Measurements from ENCODE around the gene SRSF7.
"Not testable (repeated sequence)": the region's sequence is repeated elsewhere in the genome, so short reads cannot be mapped to it uniquely, and the experiment has no call there.

The SRSF7 gene

GRCh38 chr2:38751596-38752410 is 642 bp upstream of the SRSF7 start:
- DNase-seq = peak; percentile 40

- peak; percentile 68 for DNase-seq
These were observed 910 bp downstream of the SRSF7 start for GRCh38 chr2:38750011-38750890.

GRCh38 chr2:38748943-38749804 is 2.0 kb downstream of the SRSF7 start:
- no peak for DNase-seq

GRCh38 chr2:38748391-38748790 is 2.8 kb downstream of the SRSF7 start:
- no peak for DNase-seq

- no peak for DNase-seq
These were observed 3.3 kb downstream of the SRSF7 start for GRCh38 chr2:38747819-38748218.

GRCh38 chr2:38747007-38747424 is 4.1 kb downstream of the SRSF7 start:
- DNase-seq = no peak

- no peak for DNase-seq
These were observed 5.9 kb downstream of the SRSF7 start for GRCh38 chr2:38745267-38745666.

GRCh38 chr2:38744399-38744780 is 6.8 kb downstream of the SRSF7 start:
- DNase-seq = no peak

GRCh38 chr2:38743672-38744398 is 7.3 kb downstream of the SRSF7 start:
- no peak for DNase-seq

GRCh38 chr2:38742797-38743559 is 8.2 kb downstream of the SRSF7 start:
- no peak for DNase-seq

- peak; percentile 14 for DNase-seq
These were observed 10.1 kb downstream of the SRSF7 start for GRCh38 chr2:38740851-38741731.

- DNase-seq = no peak
These were observed 11.6 kb downstream of the SRSF7 start for GRCh38 chr2:38739524-38739923.

GRCh38 chr2:38737925-38738324 is 13.2 kb downstream of the SRSF7 start:
- DNase-seq = no peak

GRCh38 chr2:38737000-38737698 is 14.0 kb downstream of the SRSF7 start:
- not testable (repeated sequence) for DNase-seq

GRCh38 chr2:38735999-38736320 is 15.2 kb downstream of the SRSF7 start:
- no peak for DNase-seq

- no peak for DNase-seq
These were observed 16.7 kb downstream of the SRSF7 start for GRCh38 chr2:38734299-38735058.

- no peak for DNase-seq
These were observed 17.7 kb downstream of the SRSF7 start for GRCh38 chr2:38733300-38733971.

GRCh38 chr2:38731684-38732221 is 19.4 kb downstream of the SRSF7 start:
- no peak for DNase-seq
